ENCODE data around the gene CAMKMT. TPM values are rescaled to one million over a fixed set of nuclear protein-coding genes. Genes with fewer than 3 reads are reported as not detected.

The CAMKMT gene
- total and polyA plus RNA-seq, 9 of the 15 experiments (the other 6 are each of a cell fraction or from before 2014, with no cell fraction given): 1.6 to 15.3 (median 7.4) TPM

- TF ChIP-seq PRPF4 (IDR thresholded peaks at IDR 0.05; ENCODE audit: insufficient read depth, low read depth, low read length, poor library complexity, severe bottlenecking) (no peak), FOXJ2 (tag; IDR thresholded peaks at IDR 0.05) (no peak), E2F1 (CRISPR knock-in tag; IDR thresholded peaks at IDR 0.05) (no peak), ZNF384 (IDR thresholded peaks at IDR 0.05; ENCODE audit: low read depth, low read length) (no peak), THAP7 (CRISPR knock-in tag; IDR thresholded peaks at IDR 0.05) (no peak), ZNF398 (CRISPR knock-in tag; IDR thresholded peaks at IDR 0.05) (no peak), ZNF76 (CRISPR knock-in tag; IDR thresholded peaks at IDR 0.05; ENCODE audit: borderline replicate concordance) (no peak), ZNF699 (CRISPR knock-in tag; IDR thresholded peaks at IDR 0.05; ENCODE audit: insufficient replicate concordance) (no peak), ZNF431 (CRISPR knock-in tag; IDR thresholded peaks at IDR 0.05) (no peak), NR3C1 (CRISPR knock-in tag; IDR thresholded peaks at IDR 0.05) (no peak), HDAC1 (IDR thresholded peaks at IDR 0.05) (no peak), ZNF253 (CRISPR knock-in tag; conservative IDR thresholded peaks at IDR 0.05) (no peak)
Observed at GRCh38 chr2:44766777-44767176, 405.0 kb downstream of the CAMKMT start (continued).
